Activated CD4-positive, alpha-beta T cell treated with anti-CD3 and anti-CD28 coated beads for 1 hour (primary cell): Measurements from ENCODE around the gene ACTN2.
A peak's percentile ranks its signal among the peaks of the same experiment; 100 is the strongest.
"Not testable (repeated sequence)": the region's sequence is repeated elsewhere in the genome, so short reads cannot be mapped to it uniquely, and the experiment has no call there.

Experiments
- DNase-seq: peaks from one replicate; pipeline ENCODE4 v3.0.0-alpha.2; 2020

The ACTN2 gene

DNA sequence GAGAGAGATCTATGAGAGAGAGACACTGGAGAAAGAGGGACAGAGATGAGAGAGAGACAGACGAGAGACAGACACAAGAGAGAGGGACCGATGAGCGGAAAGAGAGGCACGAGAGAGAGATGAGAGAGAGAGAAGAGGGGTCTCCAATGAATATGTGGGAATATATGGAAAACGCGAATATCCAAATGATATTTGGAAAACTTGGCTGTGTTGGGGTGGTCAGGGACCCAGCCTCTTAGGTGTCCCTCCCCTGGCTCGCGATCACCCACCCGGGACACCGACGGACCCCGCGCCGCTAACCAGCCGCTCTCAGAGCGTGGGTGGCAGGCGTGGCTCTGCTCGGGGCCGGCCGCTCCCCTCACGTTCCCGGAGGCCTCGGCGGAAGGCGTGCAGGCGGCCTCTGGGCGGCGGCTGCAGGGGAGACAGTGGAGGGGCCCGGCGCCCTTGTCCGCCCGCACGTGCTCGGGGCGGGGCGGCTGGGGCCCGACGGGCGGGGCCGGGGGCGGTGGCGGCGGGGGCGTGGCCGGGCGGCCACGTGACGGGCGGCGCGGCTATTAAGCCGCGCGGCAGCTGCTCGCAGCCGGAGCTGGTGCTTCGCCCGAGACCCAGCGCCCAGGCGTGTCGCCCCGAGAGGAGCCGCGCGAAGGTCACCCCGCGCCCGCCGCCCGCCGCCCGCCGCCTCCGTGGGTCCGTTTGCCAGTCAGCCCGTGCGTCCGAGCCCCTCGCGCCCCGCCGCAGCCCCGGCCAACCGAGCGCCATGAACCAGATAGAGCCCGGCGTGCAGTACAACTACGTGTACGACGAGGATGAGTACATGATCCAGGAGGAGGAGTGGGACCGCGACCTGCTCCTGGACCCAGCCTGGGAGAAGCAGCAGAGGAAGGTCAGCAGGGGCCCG, at the start of gene ACTN2:
Gene ACTN2 (plus strand): TSS at position 583 of the 898 bp plus-strand sequence. CDS start 175 bp downstream, at position 758.
- peak; percentile 35 for DNase-seq

DNA sequence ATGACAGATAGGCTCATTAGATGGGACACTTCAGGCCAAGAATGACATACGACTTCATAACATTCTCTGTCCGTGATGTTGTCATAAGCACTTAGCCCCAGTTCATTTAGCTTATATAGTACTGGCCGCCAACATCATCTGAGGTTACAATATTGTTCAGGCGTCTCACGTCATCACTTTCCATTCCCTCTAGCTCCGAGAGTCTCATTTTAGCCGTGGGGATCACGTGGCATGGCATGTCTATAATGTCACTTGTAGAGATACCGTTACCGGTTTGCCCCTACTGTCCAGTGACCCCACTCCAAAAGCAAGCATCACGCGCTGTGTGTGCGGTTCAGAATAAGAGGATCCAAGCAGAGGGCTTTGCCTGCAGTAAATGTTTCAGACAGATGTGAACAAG, 47.4 kb upstream of the ACTN2 start:
- DNase-seq = no peak

DNA sequence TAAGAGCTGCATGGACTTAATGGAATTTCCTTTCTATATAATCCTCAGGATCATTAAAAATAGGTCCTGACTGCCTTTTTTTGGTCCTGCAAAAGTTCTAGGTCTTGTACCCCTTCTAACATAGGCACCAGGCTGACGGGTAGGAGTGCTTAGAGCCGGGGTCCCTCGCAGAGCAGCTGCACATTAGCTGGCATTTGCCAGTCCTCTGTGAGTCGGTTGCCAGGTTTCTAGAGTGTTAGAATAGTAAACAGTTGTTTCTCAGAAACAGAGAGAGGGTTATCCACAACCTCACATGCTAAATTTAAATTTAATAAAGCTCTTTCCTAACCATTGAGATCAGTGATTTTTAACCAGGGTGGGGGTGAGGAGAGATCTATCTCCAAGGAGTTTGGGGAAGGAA, 46.6 kb upstream of the ACTN2 start:
- DNase-seq = no peak

DNA sequence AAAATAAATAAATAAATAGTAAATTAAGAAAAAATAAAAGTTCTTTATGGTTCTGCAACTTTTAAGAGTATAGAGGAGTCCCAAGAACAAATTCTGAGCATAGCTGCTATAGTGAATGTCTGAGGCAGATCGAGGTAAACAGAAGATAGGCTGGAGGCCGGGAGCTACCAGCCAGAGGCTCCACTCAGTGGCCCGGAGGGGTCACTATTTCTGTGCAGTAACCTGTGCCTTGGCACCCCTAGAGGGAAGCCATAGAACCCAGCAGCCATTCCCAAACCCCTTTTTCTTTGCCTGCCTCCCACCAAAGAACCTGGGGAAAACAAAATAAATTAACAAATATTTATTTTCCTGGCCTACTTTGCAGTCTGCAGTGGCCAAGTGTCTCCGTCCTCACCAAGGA, 43.5 kb upstream of the ACTN2 start:
- no peak for DNase-seq

DNA sequence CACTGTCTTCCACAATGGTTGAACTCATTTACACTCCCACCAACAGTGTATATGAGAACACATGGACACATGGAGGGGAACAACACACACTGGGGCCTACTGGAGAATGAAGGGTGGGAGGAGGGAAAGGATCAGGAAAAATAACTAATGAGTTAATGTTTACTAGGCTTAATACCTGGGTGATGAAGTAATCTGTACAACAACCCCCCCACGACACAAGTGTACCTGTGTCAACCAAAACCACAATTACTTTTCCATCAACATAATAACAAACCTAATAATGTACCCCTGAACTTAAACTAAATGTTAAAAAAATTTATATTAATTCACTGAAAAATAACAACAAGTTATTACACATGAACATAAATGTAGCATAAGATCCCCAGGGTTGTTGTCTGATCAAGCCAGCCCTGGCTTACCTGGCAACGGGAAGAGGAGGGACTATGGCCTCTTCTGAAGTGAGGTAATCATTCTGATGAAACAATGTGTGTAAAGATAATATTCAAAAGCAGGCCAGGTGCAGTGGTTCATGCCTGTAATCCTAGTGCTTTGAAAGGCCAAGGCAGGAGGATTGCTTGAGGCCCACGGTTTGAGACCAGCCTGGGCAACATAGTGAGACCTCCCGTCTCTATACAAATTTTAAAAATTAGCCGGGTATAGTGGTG, 41.2 kb upstream of the ACTN2 start:
- no peak for DNase-seq

DNA sequence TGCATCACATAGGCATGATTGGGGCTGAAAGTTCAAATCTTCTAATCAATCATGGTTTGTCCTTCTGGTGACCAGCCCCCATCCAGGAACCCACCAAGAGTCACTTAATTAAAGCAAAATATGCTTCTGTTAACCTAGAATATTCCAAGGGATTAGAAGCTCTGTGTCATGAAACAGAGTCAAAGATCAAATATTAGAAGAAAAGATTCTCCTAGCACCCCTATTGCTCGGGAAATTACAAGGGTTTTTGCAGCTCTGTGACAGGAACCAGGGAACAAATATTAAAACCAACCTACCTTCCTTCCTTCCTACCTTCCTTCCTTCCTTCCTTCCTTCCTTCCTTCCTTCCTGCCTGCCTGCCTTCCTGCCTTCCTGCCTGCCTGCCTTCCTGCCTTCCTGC, 31.8 kb upstream of the ACTN2 start:
- no peak for DNase-seq

DNA sequence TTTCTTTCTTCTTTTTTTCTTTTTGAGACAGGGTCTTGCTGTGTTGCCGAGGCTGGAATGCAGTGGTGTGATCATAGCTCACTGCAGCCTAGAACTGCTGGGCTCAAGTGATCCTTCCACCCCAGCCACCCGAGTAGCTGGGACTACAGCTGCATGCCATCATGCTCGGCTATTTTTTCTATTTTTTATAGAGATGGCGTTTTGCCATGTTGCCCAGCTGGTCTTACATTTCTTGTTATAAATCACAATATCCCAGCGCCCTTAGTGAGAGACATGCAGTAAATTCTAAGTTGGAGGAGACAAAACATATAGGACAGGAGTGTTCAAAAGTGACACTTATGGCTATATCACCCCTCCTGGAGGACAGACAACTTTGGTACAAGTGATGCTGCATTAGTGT, 31.3 kb upstream of the ACTN2 start:
- DNase-seq = no peak

DNA sequence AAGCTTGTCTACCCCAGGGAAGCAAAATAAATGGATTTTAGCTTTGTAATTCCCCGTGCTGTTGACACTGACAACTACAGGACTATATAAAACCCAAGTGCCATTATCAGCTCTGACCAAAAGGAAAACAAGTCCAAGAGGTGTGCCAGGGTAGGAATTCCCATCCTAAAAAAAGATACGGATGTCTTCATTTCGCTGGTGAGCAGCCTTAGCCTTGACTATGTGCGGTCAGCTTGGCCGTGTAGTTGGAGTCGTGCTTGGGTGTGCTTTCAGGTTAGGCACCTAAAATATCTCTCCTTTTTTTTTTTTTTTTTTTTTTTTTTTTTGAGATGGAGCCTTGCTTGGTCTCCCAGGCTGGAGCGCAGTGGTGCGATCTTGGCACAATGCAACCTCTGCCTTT, 28.9 kb upstream of the ACTN2 start:
- DNase-seq = no peak

DNA sequence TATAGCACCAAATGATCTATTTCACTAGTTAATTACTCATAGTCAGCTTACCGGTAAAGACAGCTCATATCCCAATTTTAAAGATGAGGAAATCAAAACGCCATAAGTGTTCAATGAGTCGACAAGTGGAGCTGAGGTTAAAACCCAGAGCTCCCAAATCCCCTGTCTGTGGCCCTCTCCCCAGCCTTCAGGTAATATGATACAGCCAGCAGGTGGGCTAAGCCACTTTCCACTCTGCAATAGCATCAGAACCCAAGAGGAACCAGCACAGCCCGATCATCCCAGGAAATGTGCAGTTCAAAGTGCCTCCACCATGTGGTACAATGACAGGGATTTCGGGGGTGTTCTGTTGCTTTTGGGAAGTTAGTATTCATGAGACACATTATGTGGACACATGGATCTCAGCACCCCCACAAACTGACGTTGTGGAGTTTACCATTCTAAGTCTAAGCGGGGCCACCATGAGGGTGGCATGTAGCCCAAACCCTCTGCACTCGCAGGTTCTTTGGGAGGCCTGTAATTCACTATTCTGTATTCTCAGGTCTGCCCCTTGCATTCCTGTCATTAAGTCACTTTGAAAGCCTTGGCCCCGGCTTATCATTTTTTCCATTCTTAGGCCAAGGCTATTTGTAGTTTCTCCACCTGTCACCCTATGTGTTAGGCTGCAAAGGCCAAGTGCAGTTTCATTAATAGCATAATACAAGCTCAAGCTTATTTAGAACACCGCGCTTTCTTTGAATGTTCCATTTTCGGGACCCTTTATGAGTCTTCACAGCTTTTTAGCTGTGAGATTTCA, 26.3 kb upstream of the ACTN2 start:
- no peak for DNase-seq

DNA sequence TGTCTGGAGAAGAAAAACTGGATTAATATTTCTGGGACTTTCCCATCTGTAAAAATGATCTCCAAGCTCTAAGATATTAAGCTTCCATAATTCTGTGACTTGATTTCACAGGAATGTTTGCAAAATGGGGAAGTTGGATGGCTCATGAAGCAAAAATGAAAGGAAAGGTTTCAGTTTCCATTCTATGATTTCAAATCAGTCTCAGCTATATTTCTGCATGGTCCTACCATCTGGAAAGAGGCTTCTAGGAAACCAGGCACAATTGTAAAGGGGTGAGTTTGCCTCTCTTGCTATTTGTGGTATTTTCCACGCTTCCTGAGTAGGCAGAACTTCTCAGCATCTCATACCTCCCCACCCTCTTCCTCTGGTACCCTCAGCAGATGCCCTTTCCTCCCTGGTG, 22.4 kb upstream of the ACTN2 start:
- DNase-seq = no peak

DNA sequence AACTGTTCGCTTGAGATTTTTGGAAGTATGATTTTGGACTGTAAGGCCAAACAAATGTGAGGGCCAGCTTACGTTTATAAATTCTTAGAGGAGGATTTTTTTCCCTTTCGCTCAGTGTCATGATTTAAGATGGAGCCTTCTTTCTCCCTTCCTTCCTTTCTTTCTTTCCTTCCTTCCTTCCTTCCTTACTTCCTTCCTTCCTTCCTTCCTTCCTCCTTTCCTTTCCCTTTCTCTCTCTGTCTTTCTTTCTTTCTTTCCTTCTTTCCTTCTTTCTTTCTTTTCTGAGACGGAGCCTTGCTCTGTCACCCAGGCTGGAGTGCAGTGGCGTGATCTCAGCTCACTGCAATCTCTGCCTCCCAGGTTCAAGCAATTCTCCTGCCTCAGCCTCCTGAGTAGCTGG, 17.4 kb upstream of the ACTN2 start:
- not testable (repeated sequence) for DNase-seq

DNA sequence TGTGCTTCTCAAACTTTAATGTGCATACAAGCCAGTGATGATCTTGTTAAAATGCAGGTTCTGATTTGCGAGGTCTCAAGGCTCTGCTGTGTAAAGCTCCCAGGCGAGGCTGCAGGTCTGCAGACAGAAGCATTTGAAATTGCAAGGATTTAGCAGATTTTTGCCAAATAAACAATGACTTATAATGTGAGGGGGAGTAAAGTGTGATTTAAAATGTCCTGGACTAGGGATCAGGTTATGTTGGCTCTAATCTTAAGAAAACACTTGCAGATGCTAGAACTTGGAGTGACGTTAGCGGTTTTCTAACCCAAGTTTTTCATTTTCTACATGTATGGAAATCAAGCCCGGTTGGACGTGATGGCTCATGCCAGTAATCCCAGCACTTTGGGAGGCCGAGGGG, 16.2 kb upstream of the ACTN2 start:
- no peak for DNase-seq

DNA sequence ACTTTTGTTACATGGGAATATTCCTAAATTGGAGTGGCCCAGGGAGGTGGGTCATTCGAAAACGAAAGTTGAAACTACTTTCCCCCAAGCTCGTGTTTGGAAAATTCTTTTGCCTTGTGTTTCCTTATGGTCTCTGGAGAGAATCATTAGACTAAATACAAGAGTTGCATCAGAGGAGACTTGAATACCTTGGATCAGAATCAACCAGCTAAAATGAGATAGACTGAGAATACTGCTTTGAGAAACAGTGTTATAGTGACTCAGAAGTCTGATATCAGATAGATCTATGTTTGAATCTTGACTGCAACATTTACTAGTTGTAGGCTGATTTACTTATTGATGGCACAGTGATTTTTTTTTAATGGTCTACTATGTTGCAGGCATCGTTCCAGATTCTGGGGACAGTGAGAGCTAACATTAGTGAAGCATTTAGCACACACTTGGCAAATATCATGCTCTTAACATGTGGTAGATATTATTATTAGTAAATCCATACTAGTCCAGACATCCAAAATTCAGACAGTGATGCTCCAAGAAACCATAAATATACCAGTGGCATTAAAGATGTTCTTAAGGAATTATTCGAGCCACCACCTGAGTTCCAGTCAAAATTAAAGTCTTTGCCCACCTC, 12.9 kb upstream of the ACTN2 start:
- DNase-seq = no peak

DNA sequence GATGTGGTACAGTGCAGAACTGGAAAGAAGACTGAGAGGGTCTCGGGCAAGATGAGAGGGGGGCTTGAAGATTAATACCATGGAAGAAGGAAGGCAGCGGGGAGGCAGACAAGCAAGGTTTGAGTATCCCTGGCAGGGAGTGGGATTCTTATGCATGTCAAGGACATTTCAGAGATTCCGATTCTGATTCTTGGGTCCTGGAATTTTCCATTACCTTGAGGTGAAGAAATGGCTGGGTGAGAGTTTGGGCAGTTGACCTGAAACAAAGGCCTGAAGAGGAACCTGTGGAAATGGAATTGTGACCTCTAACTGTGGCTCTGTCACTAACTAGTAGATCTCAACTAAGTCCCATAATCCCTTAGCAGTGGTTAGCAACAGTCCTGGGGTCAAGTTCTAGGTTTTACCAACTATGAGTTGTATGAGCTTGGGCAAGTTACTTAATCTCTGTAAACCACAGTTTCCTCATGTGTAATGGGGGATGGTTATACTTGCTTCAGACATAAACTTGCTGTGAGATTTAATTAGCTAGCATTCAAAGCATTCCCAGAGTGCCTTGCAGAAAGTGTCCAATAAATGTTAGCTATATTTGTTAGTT, 8.6 kb upstream of the ACTN2 start:
- DNase-seq = no peak

DNA sequence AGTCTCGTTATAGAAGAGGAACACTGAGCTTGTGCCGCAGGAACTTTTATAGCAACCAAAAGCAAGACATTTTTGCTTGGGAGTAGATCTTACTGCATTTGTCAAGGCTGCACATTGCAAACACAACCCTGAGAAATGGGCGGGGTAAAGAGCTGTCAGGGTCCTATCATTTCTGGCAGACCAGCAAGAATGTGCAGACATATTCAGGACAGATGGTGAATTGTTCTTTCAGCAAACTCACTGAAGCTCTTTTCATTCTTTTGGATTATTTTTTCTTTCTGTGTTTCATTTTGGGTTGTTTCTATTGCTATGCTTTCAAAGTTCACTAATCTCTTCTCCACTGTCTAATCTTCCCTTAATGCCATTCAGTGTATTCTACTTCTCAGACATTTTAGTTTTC, 5.1 kb upstream of the ACTN2 start:
- DNase-seq = no peak

DNA sequence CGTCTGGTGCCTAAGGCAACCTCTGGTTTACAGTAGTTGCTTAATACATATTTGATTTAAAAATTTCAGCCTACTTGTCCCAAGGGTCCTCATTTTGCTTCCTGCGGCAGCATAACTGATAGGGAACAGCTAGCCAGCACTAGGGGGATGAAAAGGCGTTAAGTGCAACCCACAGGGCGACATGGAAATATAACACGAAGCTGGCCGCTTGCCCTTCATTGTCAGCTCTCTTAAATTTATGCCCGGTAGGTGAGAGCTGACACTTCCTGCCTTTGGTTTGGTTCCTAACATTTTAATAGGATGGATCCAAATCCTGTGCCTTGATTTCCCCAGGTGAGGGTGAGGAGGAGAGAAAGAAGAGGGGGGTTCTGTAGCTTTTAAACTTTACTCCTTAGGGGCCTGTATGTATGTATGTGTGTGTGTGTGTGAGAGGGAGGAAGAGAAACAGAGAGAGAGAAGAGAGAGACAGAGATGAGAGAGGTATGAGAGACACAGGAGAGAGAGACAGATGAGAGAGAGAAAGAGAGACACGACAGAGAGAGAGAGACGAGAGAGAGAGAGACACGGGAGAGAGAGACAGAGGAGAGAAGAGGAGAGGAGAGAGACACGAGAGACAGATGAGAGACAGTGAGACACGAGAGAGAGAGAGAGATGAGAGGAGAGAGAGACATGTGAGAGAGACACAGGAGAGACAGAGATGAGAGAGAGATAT, 938 bp upstream of the ACTN2 start:
- DNase-seq = no peak

DNA sequence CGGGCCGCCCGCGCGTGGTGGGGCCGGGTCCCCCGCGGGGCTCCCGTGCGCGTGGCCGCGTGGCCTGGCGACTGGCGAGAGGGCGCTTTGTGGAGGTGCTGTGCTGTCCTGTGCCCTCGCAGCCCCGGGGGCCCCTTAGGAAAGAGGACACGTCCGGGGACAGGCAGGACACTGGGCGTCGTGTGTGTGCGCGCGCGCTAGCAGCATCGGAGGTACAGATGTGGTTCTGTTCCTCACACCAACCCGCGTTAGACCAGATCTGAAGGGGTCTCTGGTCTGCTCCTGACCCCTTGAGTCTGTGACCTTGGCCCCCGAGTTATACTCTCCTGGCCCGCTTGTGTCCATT, 489 bp downstream of the ACTN2 start:
- no peak for DNase-seq

DNA sequence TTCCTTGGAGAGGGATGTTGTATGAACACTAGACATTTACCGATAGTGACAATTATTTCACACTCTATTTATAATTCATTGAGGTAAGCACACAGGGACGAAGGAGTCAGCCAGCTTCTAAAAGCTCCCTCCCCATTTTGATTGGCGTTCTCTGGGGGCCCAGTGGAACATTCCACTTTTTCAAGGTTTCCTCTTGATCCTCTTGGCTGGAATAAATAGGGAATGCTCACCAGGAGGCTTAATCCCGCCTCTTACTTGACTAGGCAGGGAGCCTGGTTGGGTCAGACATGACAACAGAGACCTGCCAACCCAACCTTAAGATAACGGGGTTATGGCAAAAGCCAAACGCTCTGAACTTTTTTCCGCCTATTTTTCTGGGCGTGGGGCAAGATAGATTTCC, 974 bp downstream of the ACTN2 start:
- no peak for DNase-seq

DNA sequence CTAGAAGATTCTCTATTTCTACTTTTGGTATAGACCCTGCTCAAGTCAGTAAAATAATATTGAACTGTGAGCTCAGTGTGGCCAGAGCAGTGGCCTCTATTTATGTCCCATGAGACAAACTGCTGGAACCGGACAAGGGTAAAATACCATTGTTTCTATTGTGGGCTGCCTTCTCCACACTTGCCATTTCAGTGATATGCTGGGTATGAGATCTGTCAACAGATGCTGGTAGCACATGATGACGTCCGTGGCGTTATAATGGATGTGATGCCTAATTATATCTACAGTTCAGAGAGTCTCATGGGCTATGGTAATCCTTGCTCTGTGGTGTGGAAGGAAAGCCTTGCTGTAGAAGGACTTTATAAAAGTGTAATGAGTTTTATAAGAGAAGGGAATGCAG, 2.4 kb downstream of the ACTN2 start:
- no peak for DNase-seq

DNA sequence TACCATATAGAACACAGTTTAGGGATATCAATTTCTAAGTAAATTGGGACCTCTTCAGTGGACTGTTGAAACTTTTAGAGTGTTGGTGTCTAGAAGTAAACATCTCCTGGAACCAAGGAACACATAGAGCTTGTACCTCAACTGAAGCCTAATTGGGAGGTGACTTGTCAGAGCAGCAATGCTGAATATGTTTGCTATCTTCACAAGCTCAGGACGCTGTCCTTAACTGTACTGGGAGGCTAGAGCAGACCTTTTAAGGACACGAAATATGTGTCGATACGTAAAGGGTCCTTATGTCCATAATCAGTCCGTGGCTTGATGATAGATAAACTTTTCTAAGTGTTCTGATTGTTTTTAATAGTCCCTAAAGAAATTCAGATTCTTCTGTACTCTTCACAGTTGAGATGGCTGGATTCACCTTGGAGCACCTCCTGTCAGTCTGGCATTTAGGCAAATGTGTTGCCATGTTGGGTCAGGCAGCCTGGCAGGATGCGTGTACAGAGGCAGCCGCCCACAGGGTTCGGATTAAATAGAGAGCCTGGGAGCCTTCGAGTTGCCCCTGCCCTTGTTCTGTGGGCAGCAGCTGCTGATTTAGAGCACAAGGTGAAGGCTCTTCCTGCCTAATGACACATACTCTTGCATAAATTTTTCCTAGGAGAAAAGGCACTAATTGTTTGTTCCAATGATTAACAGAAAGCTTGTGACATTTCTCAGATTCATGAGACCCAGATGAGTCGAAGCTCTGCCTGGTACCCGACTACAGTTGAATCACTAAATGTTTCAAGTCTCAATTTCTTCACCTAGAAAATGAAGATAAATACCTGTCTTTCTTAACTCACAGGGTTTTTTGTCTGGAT, 3.6 kb downstream of the ACTN2 start:
- no peak for DNase-seq

DNA sequence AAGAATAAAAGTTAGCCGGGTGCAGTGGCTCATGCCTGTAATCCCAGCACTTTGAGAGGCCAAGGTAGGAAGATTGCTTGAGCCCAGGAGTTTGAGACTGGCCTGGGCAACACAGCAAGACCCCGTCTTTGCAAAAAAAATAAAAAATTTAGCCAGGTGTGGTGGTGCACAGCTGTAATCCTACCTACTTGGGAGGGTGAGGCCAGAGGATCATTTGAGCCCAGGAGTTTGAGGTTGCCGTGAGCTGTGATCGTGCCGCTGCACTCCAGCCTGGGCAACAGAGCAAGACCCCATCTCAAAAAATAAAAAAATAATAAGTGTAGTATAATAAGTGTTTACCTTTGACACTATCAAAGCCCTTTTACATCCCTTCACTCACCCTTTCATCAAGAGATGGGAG, 5.0 kb downstream of the ACTN2 start:
- no peak for DNase-seq
